Kidney tubule cell (primary cell): ENCODE results near the gene EMC9.

Experiments used
- DNase-seq: peaks from one replicate; pipeline ENCODE4 v3.0.0-alpha.2; 2018; ENCODE audit warnings: low spot score

Gene EMC9

GRCh38 chr14:24149302-24149969 lies 8.0 kb upstream of the EMC9 start:
- no peak for DNase-seq

DNA sequence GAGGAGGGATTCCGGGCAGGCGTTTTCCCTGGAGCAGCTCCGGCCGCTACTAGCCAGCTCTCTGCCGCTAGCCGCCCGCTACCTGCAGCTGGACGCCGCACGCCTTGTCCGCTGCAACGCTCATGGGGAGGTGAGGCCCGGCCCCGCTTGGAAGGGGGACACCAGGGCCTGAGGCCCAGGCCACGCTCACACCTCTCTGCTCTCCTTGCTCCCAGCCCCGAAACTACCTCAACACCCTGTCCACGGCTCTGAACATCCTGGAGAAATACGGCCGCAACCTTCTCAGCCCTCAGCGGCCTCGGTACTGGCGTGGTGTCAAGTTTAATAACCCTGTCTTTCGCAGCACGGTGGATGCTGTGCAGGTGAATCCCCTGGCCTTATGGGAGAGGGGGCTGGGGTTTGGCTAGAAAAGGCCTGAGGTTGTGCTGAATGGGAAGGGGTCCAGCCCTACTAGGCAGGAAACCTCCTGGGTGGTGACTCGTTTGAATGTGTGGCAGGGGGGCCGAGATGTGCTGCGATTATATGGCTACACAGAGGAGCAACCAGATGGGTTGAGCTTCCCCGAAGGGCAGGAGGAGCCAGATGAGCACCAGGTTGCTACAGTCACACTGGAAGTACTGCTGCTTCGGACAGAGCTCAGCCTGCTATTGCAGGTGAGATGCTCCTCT lies 6.5 kb upstream of the EMC9 start:
- no peak for DNase-seq

DNA sequence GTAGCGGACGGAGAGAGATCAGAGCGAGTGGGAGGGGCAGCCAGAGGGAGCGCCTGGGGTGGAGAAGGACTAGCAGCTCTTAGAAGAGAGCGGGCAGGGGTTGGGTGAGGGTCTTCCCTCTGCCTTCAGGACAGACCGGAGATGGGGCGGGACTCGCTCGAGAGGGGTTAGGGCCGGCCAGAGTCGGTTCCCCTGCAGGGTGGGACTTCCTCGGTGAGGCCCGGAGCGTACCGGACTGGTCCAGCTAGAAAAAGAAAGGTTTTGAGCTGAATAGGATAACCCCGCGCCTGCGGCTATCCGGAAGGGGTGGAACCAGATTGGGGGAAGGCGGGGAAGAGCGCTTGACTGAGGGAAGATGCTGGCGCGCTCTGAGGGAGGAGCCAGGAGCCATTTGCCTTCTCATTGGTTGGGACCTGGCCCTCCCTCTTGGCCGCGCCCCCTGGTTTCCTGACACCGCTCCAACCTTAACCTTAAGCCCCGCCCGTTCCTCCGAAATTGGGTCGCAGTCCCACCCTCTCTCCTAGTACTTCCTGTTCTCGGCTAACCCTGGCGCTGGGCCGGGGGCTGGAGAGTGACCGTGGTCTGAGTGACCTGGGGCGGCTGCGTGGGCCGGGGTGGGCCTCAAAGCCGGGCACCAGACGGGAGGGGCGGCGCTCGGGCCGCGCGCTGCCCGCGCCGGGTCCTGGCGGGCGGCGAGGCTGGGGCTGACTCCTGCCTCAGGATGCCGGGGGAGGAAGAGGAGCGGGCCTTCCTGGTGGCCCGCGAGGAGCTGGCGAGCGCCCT lies 5.8 kb upstream of the EMC9 start, which contains the start of gene RNF31:
Gene RNF31, plus strand, starts transcription at position 521 of the 783 bp plus-strand sequence. Its CDS starts 201 bp downstream, at position 722.
- peak; percentile 98 for DNase-seq

- DNase-seq, result peak; percentile 99
Measured at GRCh38 chr14:24146453-24146977, 5.1 kb upstream of the EMC9 start, which contains the start of gene PSME2. TSS of gene PSME2 (minus strand) at chr14:24146610. CDS start at chr14:24146581, 29 bp downstream.

GRCh38 chr14:24145690-24146452 lies 4.5 kb upstream of the EMC9 start:
- DNase-seq, result peak; percentile 46

DNA sequence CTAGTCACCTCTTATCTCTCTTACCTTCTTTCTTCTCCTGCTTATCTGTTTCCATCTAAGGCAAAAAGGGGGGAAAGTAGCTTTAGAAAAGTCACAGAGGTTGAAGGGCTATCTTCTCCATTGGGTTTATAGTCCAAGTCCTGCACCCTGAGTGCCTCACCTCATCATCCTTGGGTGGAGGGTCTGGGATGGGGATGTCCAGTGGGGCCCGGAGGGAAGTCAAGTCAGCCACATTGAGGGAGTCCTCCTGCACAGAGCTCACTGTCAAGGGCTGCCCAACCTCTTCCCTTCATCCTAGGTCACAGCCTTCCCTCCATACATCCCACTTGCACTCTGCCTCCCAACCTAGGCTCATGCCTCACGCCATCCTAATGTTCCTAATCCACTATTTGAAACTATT lies 3.8 kb upstream of the EMC9 start:
- no peak for DNase-seq

- DNase-seq, result no peak
Measured at GRCh38 chr14:24144451-24144850, 3.1 kb upstream of the EMC9 start.

DNA sequence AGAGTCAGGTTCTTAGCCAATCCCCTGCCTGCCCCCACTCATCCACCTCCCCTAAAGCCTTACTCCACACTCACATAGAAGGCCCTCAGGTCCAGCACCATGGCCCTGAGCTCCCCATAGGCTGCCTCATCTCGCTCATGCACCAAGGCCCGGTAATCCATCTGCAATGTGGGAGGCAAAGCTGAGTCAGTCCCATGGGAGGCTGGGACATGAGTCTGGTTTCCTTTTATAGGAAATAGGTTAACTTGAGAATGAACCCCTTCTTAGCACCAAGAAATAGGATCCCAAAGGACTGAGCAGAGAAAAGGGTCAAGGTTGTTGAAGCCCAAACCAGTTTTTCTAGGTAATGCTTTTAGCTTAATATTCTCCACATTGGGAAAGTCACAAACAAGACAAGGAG lies 2.1 kb upstream of the EMC9 start:
- DNase-seq, result peak; percentile 36

GRCh38 chr14:24139272-24139934 lies 2.0 kb downstream of the EMC9 start:
- peak; percentile 38 for DNase-seq

DNA sequence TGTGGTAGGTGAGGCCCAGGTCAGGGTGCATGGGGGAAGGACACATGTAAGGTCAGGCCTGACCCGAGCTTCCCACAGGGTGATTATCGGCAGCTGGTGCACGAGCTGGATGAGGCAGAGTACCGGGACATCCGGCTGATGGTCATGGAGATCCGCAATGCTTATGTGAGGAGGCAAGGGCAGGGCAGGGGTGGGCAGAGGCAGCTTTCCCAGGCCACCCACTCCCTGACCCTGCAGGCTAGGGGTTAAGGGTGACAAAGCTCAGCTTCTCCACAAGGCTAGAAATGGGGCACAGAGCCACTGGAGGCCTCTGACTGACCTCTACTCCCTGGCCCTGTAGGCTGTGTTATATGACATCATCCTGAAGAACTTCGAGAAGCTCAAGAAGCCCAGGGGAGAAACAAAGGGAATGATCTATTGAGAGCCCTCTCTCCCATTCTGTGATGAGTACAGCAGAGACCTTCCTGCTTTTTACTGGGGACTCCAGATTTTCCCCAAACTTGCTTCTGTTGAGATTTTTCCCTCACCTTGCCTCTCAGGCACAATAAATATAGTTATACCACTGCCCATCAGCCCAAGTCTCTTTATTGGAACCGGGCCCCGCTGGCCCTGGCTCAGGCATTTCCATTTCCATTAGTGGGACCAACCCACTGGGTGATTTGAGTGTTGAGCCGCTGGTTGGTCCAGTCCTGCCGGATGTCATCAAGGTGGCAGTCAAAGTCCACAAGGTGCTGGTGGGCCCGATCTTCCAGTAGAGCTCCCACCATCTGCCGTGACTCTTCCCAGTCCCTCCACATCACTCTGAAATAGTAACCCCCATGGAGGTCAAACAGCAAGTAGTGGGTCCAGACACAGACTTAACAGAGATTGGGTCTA lies 2.8 kb downstream of the EMC9 start:
- DNase-seq, result no peak

GRCh38 chr14:24137529-24138395 lies 3.6 kb downstream of the EMC9 start:
- no peak for DNase-seq

GRCh38 chr14:24136684-24137528 lies 4.5 kb downstream of the EMC9 start:
- no peak for DNase-seq

- DNase-seq, result peak; percentile 93
Measured at GRCh38 chr14:24135834-24136683, 5.3 kb downstream of the EMC9 start, which contains the start of gene PSME1. TSS of gene PSME1 (plus strand) at chr14:24136194. CDS start at chr14:24136263, 69 bp downstream.

GRCh38 chr14:24135584-24135833 lies 5.9 kb downstream of the EMC9 start:
- DNase-seq, result no peak

DNA sequence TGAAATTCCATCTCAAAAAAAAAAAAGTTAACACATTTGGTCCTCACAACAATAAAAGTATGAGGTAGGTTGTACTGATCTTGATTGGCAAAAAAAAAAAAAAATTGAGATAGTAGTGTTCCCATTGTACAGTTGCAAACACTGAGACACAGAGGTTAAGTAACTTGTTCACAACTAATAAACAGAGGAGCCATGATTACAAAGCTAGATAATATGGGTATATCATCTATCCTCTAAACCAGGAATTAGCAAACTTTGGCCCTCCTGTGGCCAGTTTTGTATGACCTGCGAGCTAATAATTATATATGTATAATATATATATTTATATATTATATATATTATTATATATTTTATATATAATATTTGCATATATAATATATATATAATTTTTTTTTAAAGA lies 7.7 kb downstream of the EMC9 start:
- no peak for DNase-seq

GRCh38 chr14:24132976-24133375 lies 8.4 kb downstream of the EMC9 start:
- no peak for DNase-seq

- DNase-seq, result peak; percentile 66
Measured at GRCh38 chr14:24132061-24132685, 9.2 kb downstream of the EMC9 start.
